T-helper 22 cell (primary cell): ENCODE results near the gene SCARB2.

ENCODE experiments used
- DNase-seq: peaks from one replicate; pipeline ENCODE4 v3.0.0-alpha.2; 2020; ENCODE audit warnings: low read depth

SCARB2 gene

GRCh38 chr4:76198411-76199237, 15.0 kb downstream of the SCARB2 start:
- no peak for DNase-seq

- DNase-seq = no peak
Observed at GRCh38 chr4:76197971-76198410, 15.6 kb downstream of the SCARB2 start.

GRCh38 chr4:76197031-76197743, 16.4 kb downstream of the SCARB2 start:
- DNase-seq = no peak

- DNase-seq = no peak
Observed at GRCh38 chr4:76196376-76196775, 17.2 kb downstream of the SCARB2 start.

GRCh38 chr4:76195326-76195725, 18.3 kb downstream of the SCARB2 start:
- DNase-seq = no peak

GRCh38 chr4:76194325-76194724, 19.3 kb downstream of the SCARB2 start:
- DNase-seq = no peak

GRCh38 chr4:76192236-76192635, 21.4 kb downstream of the SCARB2 start:
- no peak for DNase-seq

GRCh38 chr4:76188557-76188956, 25.1 kb downstream of the SCARB2 start:
- DNase-seq = no peak

- no peak for DNase-seq
Observed at GRCh38 chr4:76188149-76188548, 25.5 kb downstream of the SCARB2 start.

GRCh38 chr4:76187152-76187551, 26.5 kb downstream of the SCARB2 start:
- DNase-seq = no peak

GRCh38 chr4:76182463-76182862, 31.2 kb downstream of the SCARB2 start:
- no peak for DNase-seq

GRCh38 chr4:76179398-76180318, 34.0 kb downstream of the SCARB2 start:
- peak; percentile 44 for DNase-seq

GRCh38 chr4:76178296-76178695, 35.3 kb downstream of the SCARB2 start:
- DNase-seq = no peak

GRCh38 chr4:76177709-76178108, 35.9 kb downstream of the SCARB2 start:
- no peak for DNase-seq

- DNase-seq = no peak
Observed at GRCh38 chr4:76175336-76175735, 38.3 kb downstream of the SCARB2 start.

- no peak for DNase-seq
Observed at GRCh38 chr4:76174216-76174615, 39.4 kb downstream of the SCARB2 start.

- no peak for DNase-seq
Observed at GRCh38 chr4:76168688-76169087, 44.9 kb downstream of the SCARB2 start.

- DNase-seq = no peak
Observed at GRCh38 chr4:76166480-76166879, 47.1 kb downstream of the SCARB2 start.

GRCh38 chr4:76160355-76160754, 53.3 kb downstream of the SCARB2 start:
- no peak for DNase-seq

- DNase-seq = no peak
Observed at GRCh38 chr4:76156635-76157034, 57.0 kb downstream of the SCARB2 start.

- no peak for DNase-seq
Observed at GRCh38 chr4:76155979-76156378, 57.6 kb downstream of the SCARB2 start.

GRCh38 chr4:76153356-76153755, 60.3 kb downstream of the SCARB2 start:
- no peak for DNase-seq
